Central memory CD4-positive, alpha-beta T cell (primary cell): ENCODE data around the gene BPTF.
"Not testable (repeated sequence)": the region's sequence is repeated elsewhere in the genome, so short reads cannot be mapped to it uniquely, and the experiment has no call there.

Experiments
- DNase-seq: peaks from one replicate; pipeline ENCODE4 v3.0.0; 2022

Gene BPTF

GRCh38 chr17:67836205-67836987 is 11.1 kb downstream of the BPTF start:
- DNase-seq, result no peak

GRCh38 chr17:67837965-67838364 is 12.7 kb downstream of the BPTF start:
- no peak for DNase-seq

DNA sequence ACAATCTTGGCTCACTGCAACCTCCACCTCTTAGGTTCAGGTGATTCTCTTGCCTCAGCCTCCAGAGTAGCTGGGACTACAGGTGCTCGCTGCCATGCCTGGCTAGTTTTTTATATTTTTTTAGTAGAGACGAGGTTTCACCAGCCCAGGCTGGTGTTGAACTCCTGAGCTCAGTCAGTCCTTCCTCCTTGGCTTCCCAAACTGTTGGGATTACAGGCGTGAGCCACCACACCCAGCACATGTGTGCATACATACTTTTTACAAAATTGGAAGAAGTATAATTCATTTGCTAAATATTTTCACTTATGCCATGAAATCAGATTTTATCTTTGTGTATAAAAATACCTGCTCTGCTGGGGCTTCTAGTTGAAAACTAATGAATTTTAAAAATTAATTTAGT is 13.2 kb downstream of the BPTF start:
- DNase-seq, result no peak

DNA sequence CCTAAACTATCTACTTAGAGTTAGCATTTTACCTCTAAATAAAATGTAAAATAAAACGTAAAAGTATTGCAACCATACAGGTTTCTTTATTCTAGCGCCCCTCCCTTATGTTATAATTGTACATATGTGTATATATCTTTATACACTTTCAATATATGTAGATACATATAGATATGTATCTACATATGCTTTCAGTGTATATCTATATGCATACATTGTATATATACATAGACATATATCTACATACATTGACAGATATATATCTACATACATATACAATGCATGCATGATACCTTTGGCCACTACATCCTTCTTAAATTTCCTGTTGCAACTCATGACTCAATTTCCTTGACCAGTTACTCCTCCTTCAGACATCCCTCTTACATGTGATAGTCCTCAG is 16.7 kb downstream of the BPTF start:
- no peak for DNase-seq

DNA sequence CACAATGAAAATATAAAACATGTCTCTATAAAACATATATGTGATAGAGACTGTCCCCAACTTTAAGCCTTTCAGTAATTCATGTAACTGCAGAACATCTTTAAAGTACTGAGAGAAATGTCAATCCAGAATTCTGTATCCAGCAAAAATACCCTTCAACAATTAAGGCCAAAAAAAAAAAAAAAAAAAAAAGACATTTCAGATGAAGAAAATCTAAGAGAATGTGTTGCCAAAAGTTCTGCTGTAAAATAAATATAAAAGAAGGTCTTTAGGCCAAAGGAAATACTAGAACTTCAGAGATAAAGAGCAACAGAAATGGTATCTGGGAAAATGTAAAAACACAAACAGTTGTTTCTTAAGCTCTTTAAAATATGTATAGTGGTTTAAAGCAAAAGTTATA is 17.3 kb downstream of the BPTF start:
- DNase-seq, result no peak

DNA sequence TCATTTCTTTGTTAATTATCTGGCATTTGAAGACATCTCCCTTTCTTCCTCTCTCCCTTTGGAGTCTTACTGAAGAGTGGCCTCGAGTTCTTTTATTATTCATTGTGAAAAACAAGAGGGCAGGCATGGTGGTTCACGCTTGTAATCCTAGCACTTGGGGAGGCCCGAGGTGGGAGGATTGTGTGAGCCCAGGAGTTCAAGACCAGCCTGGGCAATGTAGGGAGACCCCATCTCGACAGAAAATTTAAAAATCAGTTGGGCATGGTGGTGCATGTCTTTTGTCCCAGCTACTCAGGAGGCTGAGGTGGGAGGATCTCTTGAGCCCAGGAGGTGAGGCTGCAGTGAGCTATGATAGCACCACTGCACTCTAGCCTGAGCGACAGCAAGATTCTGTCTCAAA is 20.1 kb downstream of the BPTF start:
- no peak for DNase-seq

DNA sequence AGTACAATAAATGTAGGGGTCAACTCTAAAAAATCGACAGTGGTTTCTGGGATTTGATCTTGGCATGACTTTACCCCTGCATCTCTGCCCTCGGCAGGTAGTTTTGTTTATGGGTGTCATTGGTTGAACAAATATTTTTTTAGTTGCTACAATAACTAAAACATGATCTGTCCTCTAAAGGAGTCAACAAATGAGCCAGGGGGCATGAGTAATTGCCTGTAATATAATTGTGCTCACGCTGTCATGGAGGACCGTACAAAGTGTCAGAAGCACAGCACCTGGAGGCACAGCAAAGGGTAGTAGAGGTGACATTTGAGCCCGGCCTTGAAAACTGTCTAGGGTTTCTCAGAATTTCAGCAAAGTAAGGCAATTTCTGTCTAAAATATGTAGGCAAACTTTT is 22.9 kb downstream of the BPTF start:
- not testable (repeated sequence) for DNase-seq

DNA sequence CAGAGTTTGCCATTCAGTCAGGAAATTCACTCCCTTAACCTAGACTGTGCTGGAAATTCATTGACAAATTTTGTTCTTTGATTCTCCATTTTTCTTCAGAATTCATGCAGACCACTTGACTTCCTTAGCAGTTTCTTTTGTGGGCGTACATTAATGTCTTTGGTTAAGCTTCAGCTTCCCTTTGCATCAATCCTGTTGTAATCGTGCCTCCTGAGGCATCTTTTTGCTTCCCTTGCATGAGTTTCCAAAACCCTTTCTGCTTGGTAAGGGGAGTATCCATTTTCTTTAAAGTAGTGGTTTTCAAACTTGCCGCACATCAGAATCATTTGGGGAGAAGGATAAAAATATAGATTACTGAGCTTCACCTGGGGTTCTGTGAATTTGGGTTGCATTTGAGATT is 23.5 kb downstream of the BPTF start:
- not testable (repeated sequence) for DNase-seq

DNA sequence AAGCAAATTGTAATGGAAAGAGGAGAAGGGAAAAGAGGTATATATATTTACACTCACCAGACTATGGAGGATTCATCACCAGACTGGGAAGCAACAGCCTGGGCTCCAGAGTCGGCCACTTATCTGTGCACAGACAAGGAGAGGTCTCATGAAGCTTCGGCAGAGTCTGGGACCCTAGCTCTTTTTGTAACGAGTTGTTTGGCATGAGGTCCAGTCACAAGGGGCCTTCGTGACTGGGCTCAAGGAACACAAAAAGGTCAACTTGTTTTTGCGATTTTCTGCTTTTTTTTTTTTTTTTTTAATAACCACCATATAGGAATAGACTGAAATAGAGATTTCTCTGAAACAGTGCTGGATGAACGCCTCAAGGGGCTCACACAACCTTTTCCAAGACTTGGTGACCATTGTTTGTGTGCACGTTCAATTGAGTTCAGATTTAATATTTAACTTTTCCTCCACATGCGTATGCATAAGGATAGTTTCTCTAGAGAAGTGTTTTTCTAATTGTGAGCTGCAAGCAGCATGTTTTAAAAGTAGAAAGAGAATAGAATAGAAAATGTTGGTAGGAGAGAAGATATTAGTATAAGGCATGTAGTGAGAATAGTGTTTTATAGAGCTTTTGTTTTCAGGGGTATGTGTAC is 25.8 kb downstream of the BPTF start:
- no peak for DNase-seq

- no peak for DNase-seq
Observed at GRCh38 chr17:67853703-67854102, 28.4 kb downstream of the BPTF start.

DNA sequence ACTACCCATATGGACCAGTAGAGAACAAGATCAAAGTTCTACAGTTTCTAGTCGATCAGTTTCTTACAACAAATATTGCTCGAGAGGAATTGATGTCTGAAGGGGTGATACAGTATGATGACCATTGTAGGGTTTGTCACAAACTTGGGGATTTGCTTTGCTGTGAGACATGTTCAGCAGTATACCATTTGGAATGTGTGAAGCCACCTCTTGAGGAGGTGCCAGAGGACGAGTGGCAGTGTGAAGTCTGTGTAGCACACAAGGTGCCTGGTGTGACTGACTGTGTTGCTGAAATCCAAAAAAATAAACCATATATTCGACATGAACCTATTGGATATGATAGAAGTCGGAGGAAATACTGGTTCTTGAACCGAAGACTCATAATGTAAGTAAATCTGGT is 29.1 kb downstream of the BPTF start:
- DNase-seq, result no peak

DNA sequence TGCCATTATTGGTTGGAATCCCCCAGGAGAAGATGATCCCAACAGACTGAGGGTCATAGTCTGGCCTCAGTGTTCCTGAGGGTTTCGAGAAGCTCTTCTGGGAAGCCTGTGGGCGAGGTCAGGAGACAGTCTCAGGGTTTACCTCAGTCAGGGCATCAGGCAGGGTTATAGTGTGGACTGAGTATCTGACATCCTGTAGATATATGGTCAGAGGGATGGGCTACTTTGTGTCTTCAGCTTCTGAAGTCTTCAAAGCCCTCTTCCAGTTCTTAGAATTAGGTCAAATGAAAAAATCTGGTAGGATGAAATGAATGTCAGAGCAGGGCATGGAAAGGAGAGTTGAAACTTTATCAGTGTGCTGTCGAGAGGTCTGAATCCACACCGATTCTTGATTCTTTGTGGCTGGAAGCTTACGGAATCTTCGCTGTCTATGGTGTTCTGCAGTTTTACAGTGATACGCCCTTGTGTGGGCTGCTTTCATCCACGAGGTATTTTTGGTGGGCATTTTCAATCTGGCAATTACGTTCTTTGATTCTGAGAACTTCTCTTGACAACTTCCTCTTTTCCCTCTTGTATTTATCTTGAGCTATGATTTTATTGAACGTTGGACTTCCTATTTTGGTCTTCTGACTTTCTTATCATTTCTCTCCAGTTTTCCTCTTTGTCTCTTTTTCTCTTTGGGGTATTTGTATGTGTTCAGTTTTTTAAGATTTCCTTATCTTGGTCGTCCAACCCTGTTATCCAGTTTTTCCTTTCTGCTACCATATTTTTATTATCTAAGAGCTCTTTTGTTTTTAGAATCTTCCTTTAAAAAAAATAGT is 30.4 kb downstream of the BPTF start:
- no peak for DNase-seq

GRCh38 chr17:67856402-67856801 is 31.1 kb downstream of the BPTF start:
- not testable (repeated sequence) for DNase-seq

DNA sequence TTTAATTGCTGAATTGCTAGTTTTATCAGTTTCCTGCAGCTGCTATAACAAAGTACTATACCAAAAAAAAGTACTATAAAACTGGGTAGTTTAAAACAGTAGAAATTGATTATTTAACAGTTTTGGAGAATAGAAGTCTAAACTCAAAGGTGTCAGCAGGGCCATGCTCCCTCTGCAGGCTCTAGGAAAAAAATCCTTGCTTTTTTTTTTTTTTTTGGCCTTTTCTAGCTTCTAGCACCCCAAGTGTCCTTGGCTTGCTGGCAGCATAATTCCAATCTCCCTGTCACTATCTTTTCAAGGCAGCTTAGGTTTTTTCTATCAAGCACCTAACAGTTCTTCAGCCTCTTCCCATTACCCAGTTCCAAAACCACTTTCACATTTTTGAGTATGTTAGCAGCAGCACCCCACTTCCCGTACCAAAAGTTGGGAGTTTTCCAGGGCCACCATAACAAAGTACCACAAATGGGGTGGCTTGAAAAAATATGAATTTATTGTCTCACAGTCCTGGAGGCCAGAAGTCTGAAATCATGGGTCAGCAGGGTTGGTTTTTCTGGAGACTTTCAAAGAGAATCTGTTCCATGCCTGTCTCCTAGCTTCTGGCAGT is 37.4 kb downstream of the BPTF start:
- DNase-seq, result no peak

- no peak for DNase-seq
Observed at GRCh38 chr17:67863624-67864247, 38.4 kb downstream of the BPTF start.

DNA sequence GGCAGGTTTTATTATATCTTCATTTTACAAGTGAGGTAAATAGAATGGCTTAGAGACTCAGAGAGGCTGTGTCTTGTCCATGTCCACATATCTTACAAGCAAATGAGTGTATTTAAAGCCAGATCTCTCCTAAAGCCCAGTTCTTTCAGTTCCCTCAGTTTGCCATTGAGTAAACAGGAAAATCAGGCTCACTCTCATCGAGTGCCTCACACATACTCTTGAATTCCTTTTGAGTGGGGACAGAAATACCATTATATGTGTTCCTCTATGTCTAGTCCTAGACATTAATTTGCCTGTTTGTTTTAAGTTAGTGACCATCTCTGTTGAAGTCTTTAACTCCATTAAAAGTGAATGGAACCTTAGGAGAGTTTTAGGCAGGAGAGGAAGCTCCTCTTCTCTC is 40.1 kb downstream of the BPTF start:
- DNase-seq, result no peak

DNA sequence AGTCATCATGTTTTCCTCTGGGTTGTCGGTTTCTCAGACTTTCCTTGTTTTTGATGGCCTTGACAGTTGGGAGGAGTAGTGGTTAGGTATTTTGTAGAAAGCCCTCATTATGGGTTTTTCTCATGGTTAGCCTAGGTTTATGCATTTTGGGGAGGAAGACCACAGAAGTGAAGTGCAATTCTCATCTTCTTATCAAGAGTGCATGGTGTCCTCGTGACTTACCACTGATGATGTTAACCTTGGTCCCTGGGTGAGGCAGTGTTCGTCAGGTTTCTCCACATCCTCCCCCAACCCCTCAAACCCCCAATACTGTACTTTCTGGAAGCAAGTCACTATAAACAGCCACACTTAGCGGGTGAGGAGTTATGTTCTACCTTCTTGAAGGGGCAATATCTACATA is 42.3 kb downstream of the BPTF start:
- no peak for DNase-seq

DNA sequence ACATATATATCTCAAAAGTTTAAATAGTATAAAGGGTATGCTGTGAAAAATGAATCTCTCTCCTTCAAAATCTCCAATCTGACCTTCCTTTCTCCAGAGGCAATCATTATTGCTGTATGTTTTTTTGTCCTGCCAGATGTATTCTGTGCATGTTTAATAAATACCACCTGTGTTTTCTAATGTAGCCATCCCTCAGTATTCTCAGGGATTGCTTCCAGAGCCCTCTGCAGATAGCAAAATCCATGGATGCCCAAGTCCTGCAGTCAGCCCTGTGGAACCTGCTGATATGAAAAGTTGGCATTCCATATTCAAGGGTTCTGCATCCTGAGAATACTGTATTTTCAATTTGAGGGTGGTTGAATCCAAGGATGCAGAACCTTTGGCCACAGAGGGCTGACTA is 42.9 kb downstream of the BPTF start:
- DNase-seq, result no peak

DNA sequence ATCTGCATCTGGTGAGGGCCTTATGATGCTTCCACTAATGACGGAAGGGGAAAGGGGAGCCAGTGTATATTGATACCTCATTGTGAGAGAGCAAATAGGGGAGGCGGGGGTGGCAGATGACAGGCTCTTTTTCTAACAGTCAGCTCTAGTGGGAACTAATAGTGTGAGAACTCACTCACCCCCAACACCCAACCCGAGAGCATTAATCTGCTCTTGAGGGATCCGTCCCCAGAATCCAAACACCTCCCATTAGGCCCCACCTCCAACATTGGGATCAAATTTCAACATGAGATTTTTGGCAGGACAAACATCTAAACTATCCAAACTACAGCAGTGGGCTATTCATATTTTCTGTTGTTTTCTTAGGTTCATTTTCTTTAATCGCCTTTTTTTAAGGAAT is 54.4 kb downstream of the BPTF start:
- no peak for DNase-seq

DNA sequence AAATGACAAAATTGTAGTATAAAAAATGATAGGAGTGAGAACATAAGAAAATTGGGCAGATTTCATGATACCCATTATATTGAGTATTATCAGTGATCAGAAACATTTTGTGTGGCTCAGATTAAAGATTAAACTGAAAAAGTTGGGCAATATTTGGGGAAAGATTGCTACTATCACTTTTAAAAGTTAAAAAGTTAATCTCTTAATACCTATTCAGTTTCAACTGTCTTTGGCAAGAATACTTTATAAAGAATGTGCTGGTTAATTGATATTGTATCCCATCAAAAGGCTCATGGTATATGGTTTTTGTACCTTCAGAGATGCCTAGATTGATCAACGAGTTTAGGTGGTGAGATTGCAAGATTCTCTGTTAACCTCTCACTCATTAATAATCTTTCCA is 55.8 kb downstream of the BPTF start:
- no peak for DNase-seq

- no peak for DNase-seq
Observed at GRCh38 chr17:67884741-67885140, 59.4 kb downstream of the BPTF start.

- DNase-seq, result no peak
Observed at GRCh38 chr17:67891481-67892119, 66.3 kb downstream of the BPTF start.
